Smooth muscle cell (in vitro differentiated cells): ENCODE measurements around the gene KRTAP19-8. TPM values are rescaled to one million over a fixed set of nuclear protein-coding genes. Genes with fewer than 3 reads are reported as not detected.

Experiments
- DNase-seq: peaks from one replicate; lab custom pipeline; 2025; ENCODE audit not compliant: unreplicated experiment; lab: John Stamatoyannopoulos, UW
- H2AFZ ChIP-seq: fragments of 200-600 bp; sonication (generic); 2 replicates; pipeline ENCODE4 v1.6.0; 2016; ENCODE audit warnings: antibody characterized with exemption, low read depth, mild to moderate bottlenecking
- H3F3A ChIP-seq: fragments of 200-600 bp; sonication (generic); 2 replicates; pipeline ENCODE4 v1.6.0; 2017; ENCODE audit warnings: antibody characterized with exemption, low read depth
- H3K27ac ChIP-seq: fragments of 200-600 bp; sonication (generic); 2 replicates; pipeline ENCODE4 v1.5.1; 2016; ENCODE audit warnings: low read depth, mild to moderate bottlenecking
- H3K27me3 ChIP-seq: fragments of 200-600 bp; sonication (generic); 2 replicates; pipeline ENCODE4 v1.6.1; 2016; ENCODE audit warnings: low read depth, mild to moderate bottlenecking
- H3K36me3 ChIP-seq: fragments of 200-600 bp; sonication (generic); 2 replicates; pipeline ENCODE4 v1.5.1; 2016; ENCODE audit warnings: low read depth
- H3K4me1 ChIP-seq: fragments of 200-600 bp; sonication (generic); 2 replicates; pipeline ENCODE4 v1.5.1; 2016; ENCODE audit warnings: low read depth
- H3K4me2 ChIP-seq: fragments of 200-600 bp; sonication (generic); 2 replicates; pipeline ENCODE4 v1.6.0; 2016; ENCODE audit warnings: mild to moderate bottlenecking
- H3K4me3 ChIP-seq: fragments of 200-600 bp; sonication (generic); 2 replicates; pipeline ENCODE4 v1.5.1; 2016; ENCODE audit warnings: mild to moderate bottlenecking
- H3K79me2 ChIP-seq: fragments of 200-600 bp; sonication (generic); 2 replicates; pipeline ENCODE4 v1.6.0; 2016; ENCODE audit warnings: low read depth, mild to moderate bottlenecking
- H3K9ac ChIP-seq: fragments of 200-600 bp; sonication (generic); 2 replicates; pipeline ENCODE4 v1.6.0; 2016; ENCODE audit warnings: low read depth
- H3K9me3 ChIP-seq: fragments of 200-600 bp; sonication (generic); replicated peaks from 2 replicates; pipeline ENCODE4 v1.5.1; 2016; ENCODE audit warnings: low read depth
- H4K20me1 ChIP-seq: fragments of 200-600 bp; sonication (generic); 2 replicates; pipeline ENCODE4 v1.6.0; 2016; ENCODE audit warnings: low read depth
- CTCF ChIP-seq: fragments of 200-600 bp; sonication (generic); IDR thresholded peaks from 2 replicates; pipeline ENCODE4 v1.5.1; 2017; ENCODE audit warnings: borderline replicate concordance, mild to moderate bottlenecking, antibody characterized with exemption; ENCODE audit not compliant: insufficient read depth, poor library complexity, severe bottlenecking
- WGBS: methylation state at CpG from one replicate; pipeline ENCODE4 v1.1.7; 2016; ENCODE audit warnings: low lambda C conversion rate; 5-methylcytosine and 5-hydroxymethylcytosine counted together
- polyA plus RNA-seq: library from polyadenylated mRNA; unstranded; fragments of >200 nt; fragmentation: Nextera tagmentation; extraction: Ambion mirVana; gene quantifications from 2 replicates; pipeline ENCODE4 v1.2.1, GENCODE V29; 2016
- total RNA-seq: library from RNA; depleted of rRNA; stranded (reverse); fragments of >200 nt; gene quantifications from 2 replicates; pipeline ENCODE4 v1.2.3, GENCODE V29; 2014

KRTAP19-8 gene
- total and polyA plus RNA-seq, 2 experiments from 2014 or later: not detected

GRCh38 chr21:30996728-30997127 is 41.5 kb downstream of the KRTAP19-8 start:
- Histone ChIP-seq H3K4me3 (no peak overlapping the region), H3K9ac (no peak overlapping the region), H4K20me1 (no peaks in the 10 kb centered on the region), H3K27ac (no peak overlapping the region), H3K9me3 (no peaks in the 10 kb centered on the region), H2AFZ (no peak overlapping the region), H3F3A (no peaks in the 10 kb centered on the region), H3K4me2 (no peak overlapping the region), H3K36me3 (no peaks in the 10 kb centered on the region), H3K79me2 (no peaks in the 10 kb centered on the region), H3K27me3 (no peaks in the 10 kb centered on the region), H3K4me1 (no peaks in the 10 kb centered on the region)
- no peak for DNase-seq
- WGBS: 76% methylated on average over 2 of the region's 2 CpGs
- no peak for TF ChIP-seq CTCF

- TF ChIP-seq CTCF: no peak
- Histone ChIP-seq H2AFZ (no peak overlapping the region), H3K36me3 (no peaks in the 10 kb centered on the region), H3K27me3 (no peaks in the 10 kb centered on the region), H3K4me1 (no peaks in the 10 kb centered on the region), H3F3A (no peaks in the 10 kb centered on the region), H3K4me3 (no peak overlapping the region), H4K20me1 (no peaks in the 10 kb centered on the region), H3K4me2 (no peak overlapping the region), H3K9me3 (no peaks in the 10 kb centered on the region), H3K79me2 (no peaks in the 10 kb centered on the region), H3K27ac (no peak overlapping the region), H3K9ac (no peak overlapping the region)
- 72% methylated on average over 5 of the region's 5 CpGs for WGBS
- DNase-seq: no peak
Observed at GRCh38 chr21:30994932-30995331, 43.3 kb downstream of the KRTAP19-8 start.

- Histone ChIP-seq H4K20me1 (no peaks in the 10 kb centered on the region), H3K4me2 (no peak overlapping the region), H3K4me3 (no peak overlapping the region), H3K79me2 (no peaks in the 10 kb centered on the region), H3K27ac (no peak overlapping the region), H3K9me3 (no peaks in the 10 kb centered on the region), H3K36me3 (no peaks in the 10 kb centered on the region), H3K27me3 (no peaks in the 10 kb centered on the region), H2AFZ (no peak overlapping the region), H3F3A (no peaks in the 10 kb centered on the region), H3K9ac (no peak overlapping the region), H3K4me1 (no peaks in the 10 kb centered on the region)
- WGBS: 86% methylated on average over 5 of the region's 5 CpGs
- DNase-seq: no peak
- TF ChIP-seq CTCF: no peak
Observed at GRCh38 chr21:30990514-30991262, 47.6 kb downstream of the KRTAP19-8 start.

- no peak overlapping the region for H3K27ac ChIP-seq
- no peaks in the 10 kb centered on the region for H3K36me3 ChIP-seq
- H2AFZ ChIP-seq: no peak overlapping the region
- H3K9ac ChIP-seq: no peak overlapping the region
- no peaks in the 10 kb centered on the region for H3K4me1 ChIP-seq
- no peaks in the 10 kb centered on the region for H3F3A ChIP-seq
- H3K79me2 ChIP-seq: no peaks in the 10 kb centered on the region
- no peak for DNase-seq
- no peak for TF ChIP-seq CTCF
- H3K27me3 ChIP-seq: no peaks in the 10 kb centered on the region
- H3K9me3 ChIP-seq: no peaks in the 10 kb centered on the region
- WGBS: 92% methylated on average over 1 of the region's 1 CpG
- H4K20me1 ChIP-seq: no peaks in the 10 kb centered on the region
- no peak overlapping the region for H3K4me2 ChIP-seq
- no peak overlapping the region for H3K4me3 ChIP-seq
Observed at GRCh38 chr21:30988706-30989105, 49.6 kb downstream of the KRTAP19-8 start.
